H9 (cell line): ENCODE data around the gene NFATC1. TPM values are rescaled to one million over a fixed set of nuclear protein-coding genes. Genes with fewer than 3 reads are reported as not detected.

ENCODE experiments used
- DNase-seq: peaks from one replicate; pipeline ENCODE4 v3.0.0-alpha.2; 2017
- H2AFZ ChIP-seq: one replicate; pipeline ENCODE4 v1.6.1; 2013; ENCODE audit warnings: mild to moderate bottlenecking, low read length, control low read depth, moderate library complexity
- H2AK5ac ChIP-seq: 2 replicates; pipeline ENCODE4 v1.6.1; 2013; ENCODE audit warnings: low read length, control low read depth, mixed read lengths; ENCODE audit not compliant: insufficient read length
- H2BK120ac ChIP-seq: one replicate; pipeline ENCODE4 v1.6.1; 2013; ENCODE audit warnings: low read depth, mild to moderate bottlenecking, low read length, control low read depth, inconsistent platforms; ENCODE audit not compliant: poor library complexity, severe bottlenecking
- H2BK12ac ChIP-seq: 2 replicates; pipeline ENCODE4 v1.6.1; 2013; ENCODE audit warnings: low read length, control low read depth, mixed read lengths, low read depth; ENCODE audit not compliant: insufficient read length
- H2BK15ac ChIP-seq: 2 replicates; pipeline ENCODE4 v1.6.1; 2013; ENCODE audit warnings: low read depth, low read length, control low read depth
- H2BK20ac ChIP-seq: one replicate; pipeline ENCODE4 v1.6.1; 2013; ENCODE audit warnings: low read depth, mild to moderate bottlenecking, low read length, control low read depth, inconsistent platforms; ENCODE audit not compliant: poor library complexity, severe bottlenecking
- H2BK5ac ChIP-seq: 2 replicates; pipeline ENCODE4 v1.6.1; 2013; ENCODE audit warnings: low read length, control low read depth, mixed read lengths; ENCODE audit not compliant: insufficient read length
- H3K14ac ChIP-seq: 2 replicates; pipeline ENCODE4 v1.6.1; 2013; ENCODE audit warnings: low read length, control low read depth; ENCODE audit not compliant: insufficient read depth
- H3K18ac ChIP-seq: 2 replicates; pipeline ENCODE4 v1.6.1; 2013; ENCODE audit warnings: low read depth, mild to moderate bottlenecking, mixed read lengths, low read length, control low read depth; ENCODE audit not compliant: insufficient read length
- H3K23ac ChIP-seq: 2 replicates; pipeline ENCODE4 v1.6.1; 2013; ENCODE audit warnings: low read length, control low read depth, mixed read lengths, low read depth; ENCODE audit not compliant: insufficient read length
- H3K23me2 ChIP-seq: 2 replicates; pipeline ENCODE4 v1.6.1; 2013; ENCODE audit warnings: low read depth, mild to moderate bottlenecking, mixed read lengths, low read length, control low read depth; ENCODE audit not compliant: insufficient read length, poor library complexity, severe bottlenecking
- H3K27ac ChIP-seq: 2 replicates; pipeline ENCODE4 v1.5.1; 2013; ENCODE audit warnings: low read length, control low read depth, mixed read lengths, low read depth; ENCODE audit not compliant: insufficient read length
- H3K27me3 ChIP-seq: 2 replicates; pipeline ENCODE4 v1.6.1; 2013; ENCODE audit warnings: low read length, control low read depth, inconsistent platforms; ENCODE audit not compliant: insufficient read depth
- H3K4ac ChIP-seq: 2 replicates; pipeline ENCODE4 v1.6.1; 2013; ENCODE audit warnings: low read depth, mild to moderate bottlenecking, control low read depth, inconsistent platforms, low read length, moderate library complexity
- H3K4me1 ChIP-seq: 2 replicates; pipeline ENCODE4 v1.6.1; 2013; ENCODE audit warnings: low read length, control low read depth, inconsistent platforms; ENCODE audit not compliant: insufficient read depth
- H3K4me2 ChIP-seq: 2 replicates; pipeline ENCODE4 v1.6.1; 2013; ENCODE audit warnings: low read length, control low read depth, mixed read lengths; ENCODE audit not compliant: insufficient read length, insufficient read depth
- H3K56ac ChIP-seq: 2 replicates; pipeline ENCODE4 v1.6.1; 2013; ENCODE audit warnings: low read depth, mild to moderate bottlenecking, mixed read lengths, low read length, control low read depth; ENCODE audit not compliant: insufficient read length
- H3K79me1 ChIP-seq: 2 replicates; pipeline ENCODE4 v1.6.1; 2013; ENCODE audit warnings: low read depth, mild to moderate bottlenecking, moderate library complexity, low read length, control low read depth, inconsistent platforms; ENCODE audit not compliant: insufficient read depth, poor library complexity, severe bottlenecking
- H3K79me2 ChIP-seq: 2 replicates; pipeline ENCODE4 v1.6.1; 2013; ENCODE audit warnings: low read length, control low read depth, inconsistent platforms; ENCODE audit not compliant: insufficient read depth
- H3K9ac ChIP-seq: 2 replicates; pipeline ENCODE4 v1.6.1; 2013; ENCODE audit warnings: low read length, control low read depth, mixed read lengths; ENCODE audit not compliant: insufficient read length; ENCODE audit errors: extremely low read depth
- H3K9me3 ChIP-seq: one replicate; pipeline ENCODE4 v1.6.1; 2013; ENCODE audit warnings: low read depth, low read length, inconsistent platforms; ENCODE audit not compliant: control insufficient read depth
- H3T11ph ChIP-seq: one replicate; pipeline ENCODE4 v1.6.1; 2013; ENCODE audit warnings: mild to moderate bottlenecking, low read length, control low read depth, inconsistent platforms
- H4K20me1 ChIP-seq: one replicate; pipeline ENCODE4 v1.6.1; 2013; ENCODE audit not compliant: control insufficient read depth, insufficient read length, insufficient read depth
- H4K5ac ChIP-seq: 2 replicates; pipeline ENCODE4 v1.6.1; 2013; ENCODE audit warnings: low read depth, mild to moderate bottlenecking, mixed read lengths, low read length, control low read depth; ENCODE audit not compliant: insufficient read length
- H4K8ac ChIP-seq: replicated peaks from 2 replicates; pipeline ENCODE4 v1.6.1; 2013; ENCODE audit warnings: low read length, control low read depth, mixed read lengths, low read depth; ENCODE audit not compliant: insufficient read length
- H4K91ac ChIP-seq: 2 replicates; pipeline ENCODE4 v1.6.1; 2013; ENCODE audit warnings: low read depth, mild to moderate bottlenecking, moderate library complexity, mixed read lengths, low read length, control low read depth; ENCODE audit not compliant: insufficient read length
- H3K27ac Mint-ChIP-seq, 3 experiments: 2 replicates in 2 of 3; 3 replicates in 1 of 3; pipeline ENCODE4 v1.8.0; 2020 to 2021; ENCODE audit warnings: mixed read lengths in 3 of 3, mild to moderate bottlenecking in 1 of 3, moderate library complexity in 1 of 3
- H3K27me3 Mint-ChIP-seq: 2 replicates; pipeline ENCODE4 v1.8.0; 2021; ENCODE audit warnings: low read depth, mild to moderate bottlenecking, moderate library complexity, mixed read lengths
- H3K36me3 Mint-ChIP-seq, 3 experiments: 2 replicates in 2 of 3; 3 replicates in 1 of 3; pipeline ENCODE4 v1.8.0; 2020 to 2021; ENCODE audit warnings: low read depth in 3 of 3, mixed read lengths in 3 of 3; ENCODE audit not compliant: insufficient read depth in 1 of 3
- H3K4me1 Mint-ChIP-seq, 2 experiments: 2 replicates each; pipeline ENCODE4 v1.8.0; 2020; ENCODE audit warnings: mixed read lengths in 2 of 2
- H3K4me3 Mint-ChIP-seq, 2 experiments: 2 replicates in 1 of 2; 3 replicates in 1 of 2; pipeline ENCODE4 v1.8.0; 2020 to 2021; ENCODE audit warnings: mild to moderate bottlenecking in 2 of 2, mixed read lengths in 2 of 2, moderate library complexity in 1 of 2
- H3K9me3 Mint-ChIP-seq, 2 experiments: 2 replicates in 1 of 2; 3 replicates in 1 of 2; pipeline ENCODE4 v1.8.0; 2020; ENCODE audit warnings: mild to moderate bottlenecking in 2 of 2, mixed read lengths in 2 of 2, moderate library complexity in 1 of 2
- CTCF ChIP-seq: fragments of 200-600 bp; sonication (generic); conservative IDR thresholded peaks from 3 replicates; pipeline ENCODE4 v1.8.0; 2021; ENCODE audit warnings: antibody characterized with exemption, mild to moderate bottlenecking
- WGBS: extraction: QIAGEN DNeasy Blood & Tissue Kit; methylation state at CpG from one replicate; pipeline ENCODE4 v1.1.7; 2013; ENCODE audit warnings: missing lambda C conversion rate, low lambda C conversion rate, mixed read lengths; ENCODE audit not compliant: insufficient read length; ENCODE audit errors: extremely low coverage; 5-methylcytosine and 5-hydroxymethylcytosine counted together
- total RNA-seq: library from RNA; stranded (reverse); gene quantifications from 2 replicates; pipeline ENCODE4 v1.2.1, GENCODE V29; 2021

Gene NFATC1
- total RNA-seq, 1 experiment from 2014 or later, result 5.5 TPM

- H3K79me1 ChIP-seq, result no peaks in the 10 kb centered on the region
- H3K4me1 Mint-ChIP-seq, result peaks cover 10 to 17% of the 10 kb centered on the region in 2 experiments
- H3K4me3 Mint-ChIP-seq, result no peak overlapping the region
- H3K23ac ChIP-seq, result no peak overlapping the region
- H3K27ac ChIP-seq, result no peak overlapping the region
- H2BK120ac ChIP-seq, result no peak overlapping the region
- H4K5ac ChIP-seq, result no peak overlapping the region
- H2AFZ ChIP-seq, result no peak overlapping the region
- H3K14ac ChIP-seq, result no peak overlapping the region; the same call in 1 of the 2 replicates
- H3K27ac Mint-ChIP-seq, result no peak overlapping the region
- H2BK20ac ChIP-seq, result no peak overlapping the region
- H3K4me2 ChIP-seq, result no peak overlapping the region
- no peaks in the 10 kb centered on the region for H3K9me3 ChIP-seq
- H3K9ac ChIP-seq, result no peak overlapping the region
- no peaks in the 10 kb centered on the region for H3K9me3 Mint-ChIP-seq
- H2BK5ac ChIP-seq, result no peak overlapping the region
- H4K20me1 ChIP-seq, result no peaks in the 10 kb centered on the region
- peaks cover 4% of the 10 kb centered on the region; the same call in 1 of the 2 replicates for H3K27me3 Mint-ChIP-seq
- WGBS, result no CpG with 5 or more reads among the region's 40 CpGs
- H3K18ac ChIP-seq, result no peak overlapping the region
- H3K56ac ChIP-seq, result no peak overlapping the region
- H3K4me1 ChIP-seq, result no peaks in the 10 kb centered on the region
- no peaks in the 10 kb centered on the region for H3K27me3 ChIP-seq
- H2AK5ac ChIP-seq, result no peak overlapping the region
- DNase-seq, result no peak
- H4K8ac ChIP-seq, result no peak overlapping the region
- no peaks in the 10 kb centered on the region for H3K23me2 ChIP-seq
- H4K91ac ChIP-seq, result no peak overlapping the region
- H2BK12ac ChIP-seq, result no peak overlapping the region
- peaks cover 0 to 4% (median 0%) of the 10 kb centered on the region in 3 experiments; a peak in 3 of 7 replicates for H3K36me3 Mint-ChIP-seq
- no peaks in the 10 kb centered on the region for H3K79me2 ChIP-seq
- TF ChIP-seq CTCF, result no peak
- no peak overlapping the region for H3K4ac ChIP-seq
- no peak overlapping the region for H3T11ph ChIP-seq
- no peak overlapping the region for H2BK15ac ChIP-seq
These were observed 15.6 kb upstream of the NFATC1 start for GRCh38 chr18:79379931-79380815.
